Measurements from ENCODE around the gene CPAMD8. TPM values are rescaled to one million over a fixed set of nuclear protein-coding genes. Genes with fewer than 3 reads are reported as not detected.

Gene CPAMD8
- total and polyA plus RNA-seq, 11 donors = 5.2 to 49.5 (median 16.9) TPM

DNA sequence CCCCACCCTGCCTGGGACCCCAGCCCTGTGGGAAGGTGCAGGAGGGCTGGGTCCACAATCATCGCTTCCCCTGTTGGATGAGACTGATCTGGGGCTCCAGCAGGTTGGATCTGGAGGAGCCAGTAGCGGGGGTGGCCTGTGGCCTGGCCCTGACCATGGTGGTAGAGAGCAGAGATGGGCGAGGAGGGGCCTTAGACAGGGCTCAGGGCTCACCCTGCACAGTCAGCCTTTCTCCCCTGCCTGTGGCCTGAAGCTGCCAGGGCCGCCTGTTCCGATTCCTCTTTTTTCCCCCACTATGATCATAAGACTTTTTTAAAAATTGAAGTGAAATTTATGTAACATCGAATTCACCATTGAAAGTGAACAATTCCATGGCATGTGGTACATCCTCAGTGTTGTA, 179.2 kb downstream of the CPAMD8 start:
- TF ChIP-seq, protein P1, sequence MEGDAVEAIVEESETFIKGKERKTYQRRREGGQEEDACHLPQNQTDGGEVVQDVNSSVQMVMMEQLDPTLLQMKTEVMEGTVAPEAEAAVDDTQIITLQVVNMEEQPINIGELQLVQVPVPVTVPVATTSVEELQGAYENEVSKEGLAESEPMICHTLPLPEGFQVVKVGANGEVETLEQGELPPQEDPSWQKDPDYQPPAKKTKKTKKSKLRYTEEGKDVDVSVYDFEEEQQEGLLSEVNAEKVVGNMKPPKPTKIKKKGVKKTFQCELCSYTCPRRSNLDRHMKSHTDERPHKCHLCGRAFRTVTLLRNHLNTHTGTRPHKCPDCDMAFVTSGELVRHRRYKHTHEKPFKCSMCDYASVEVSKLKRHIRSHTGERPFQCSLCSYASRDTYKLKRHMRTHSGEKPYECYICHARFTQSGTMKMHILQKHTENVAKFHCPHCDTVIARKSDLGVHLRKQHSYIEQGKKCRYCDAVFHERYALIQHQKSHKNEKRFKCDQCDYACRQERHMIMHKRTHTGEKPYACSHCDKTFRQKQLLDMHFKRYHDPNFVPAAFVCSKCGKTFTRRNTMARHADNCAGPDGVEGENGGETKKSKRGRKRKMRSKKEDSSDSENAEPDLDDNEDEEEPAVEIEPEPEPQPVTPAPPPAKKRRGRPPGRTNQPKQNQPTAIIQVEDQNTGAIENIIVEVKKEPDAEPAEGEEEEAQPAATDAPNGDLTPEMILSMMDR (IDR thresholded peaks at IDR 0.05) = no peak
- no peak for TF ChIP-seq POLR2A (IDR thresholded peaks at IDR 0.05)
- ATAC-seq (peak in 3 of 4 donors; percentile 35 to 44 (median 39)), DNase-seq (no peak)
- intact Hi-C loops (cut with DNase I) = no loop called here
- WGBS, 4 donors = 92 to 96% (median 94%) methylated on average over 6 of the region's 6 CpGs
- Histone ChIP-seq H3K27ac (peak overlapping the region in 1 of 12 donors; percentile 55), H3K4me1 (peaks cover 0 to 9% (median 0%) of the 10 kb centered on the region in 12 donors), H3K36me3 (peaks cover 2 to 100% (median 98%) of the 10 kb centered on the region in 9 donors), H3K4me3 (no peak overlapping the region), H3K9me3 (no peaks in the 10 kb centered on the region), H3K27me3 (no peaks in the 10 kb centered on the region)

DNA sequence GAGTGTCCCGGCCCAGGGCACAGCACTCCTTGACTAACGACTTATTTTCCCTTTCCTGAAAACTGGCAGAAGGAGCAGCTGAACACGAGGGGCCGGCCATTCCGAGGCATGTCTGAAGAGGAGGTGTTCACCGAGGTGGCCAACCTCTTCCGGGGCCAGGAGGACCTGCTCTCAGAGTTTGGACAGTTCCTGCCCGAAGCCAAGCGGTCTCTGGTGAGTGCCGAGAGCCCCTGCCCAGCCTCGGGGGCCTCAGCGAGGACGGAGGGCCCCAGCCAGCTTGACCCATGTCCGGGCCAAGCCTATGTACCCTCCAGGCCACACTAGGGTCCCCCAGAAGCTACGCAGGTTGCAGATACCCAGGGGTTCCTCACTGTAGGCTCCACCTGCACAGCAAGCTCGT, 179.7 kb downstream of the CPAMD8 start:
- Histone ChIP-seq H3K27ac (peak overlapping the region in 1 of 12 donors; percentile 55), H3K36me3 (peaks cover 2 to 100% (median 98%) of the 10 kb centered on the region in 9 donors), H3K27me3 (no peaks in the 10 kb centered on the region), H3K4me1 (peaks cover 0 to 9% (median 0%) of the 10 kb centered on the region in 12 donors), H3K9me3 (no peaks in the 10 kb centered on the region), H3K4me3 (no peak overlapping the region)
- DNase-seq (no peak), ATAC-seq (no peak)
- TF ChIP-seq, protein P1 (IDR thresholded peaks at IDR 0.05) = no peak
- no peak for TF ChIP-seq POLR2A (IDR thresholded peaks at IDR 0.05)
- WGBS, 4 donors = 94 to 97% (median 96%) methylated on average over 2 to 16 of the region's 16 CpGs
- intact Hi-C loops (cut with DNase I) = no loop called here

Other genes starting within 250 kb of the CPAMD8 start
- gene SIN3B, start 197.4 kb downstream of the CPAMD8 start, total RNA-seq = 10 to 100 TPM; 15.2 to 36.6 (median 24.7) TPM
- gene SIN3B, start 197.4 kb downstream of the CPAMD8 start, polyA plus RNA-seq = 10 to 100 TPM; 18.2 to 20.7 TPM
- gene F2RL3, start 137.8 kb downstream of the CPAMD8 start, total RNA-seq = 1 to 10 TPM in 5 of 9 donors, under 1 TPM in 4; 0.12 to 4.1 (median 1.2) TPM
- 1 to 10 TPM; 1.1 to 4.6 TPM for gene F2RL3, start 137.8 kb downstream of the CPAMD8 start, polyA plus RNA-seq
- gene HAUS8, start 48.6 kb upstream of the CPAMD8 start, total RNA-seq = 1 to 10 TPM; 2.1 to 9.2 (median 4.7) TPM
- gene HAUS8, start 48.6 kb upstream of the CPAMD8 start, polyA plus RNA-seq = 1 to 10 TPM; 4.2 to 5.1 TPM
- 10 to 100 TPM; 24.2 to 89.4 (median 31.3) TPM for gene MYO9B, start 49.0 kb upstream of the CPAMD8 start, total RNA-seq
- 10 to 100 TPM; 26.9 to 39.6 TPM for gene MYO9B, start 49.0 kb upstream of the CPAMD8 start, polyA plus RNA-seq
- gene USE1, start 188.5 kb upstream of the CPAMD8 start, total RNA-seq = 10 to 100 TPM; 22.5 to 34.4 (median 25.8) TPM
- 10 to 100 TPM; 60.6 to 69.6 TPM for gene USE1, start 188.5 kb upstream of the CPAMD8 start, polyA plus RNA-seq
- 10 to 100 TPM in 6 of 9 donors, 1 to 10 TPM in 3; 8.7 to 27.2 (median 16.8) TPM for gene OCEL1, start 199.4 kb upstream of the CPAMD8 start, total RNA-seq
- gene OCEL1, start 199.4 kb upstream of the CPAMD8 start, polyA plus RNA-seq = 10 to 100 TPM; 15.6 to 35.2 TPM
- gene NR2F6, start 219.1 kb upstream of the CPAMD8 start, total RNA-seq = 100 to 1,000 TPM in 2 of 9 donors, 10 to 100 TPM in 7; 34.7 to 117 (median 47.0) TPM
- 10 to 100 TPM; 30.8 to 38.3 TPM for gene NR2F6, start 219.1 kb upstream of the CPAMD8 start, polyA plus RNA-seq
- gene USHBP1, start 237.9 kb upstream of the CPAMD8 start, total RNA-seq = 10 to 100 TPM in 1 of 9 donors, 1 to 10 TPM in 8; 3.7 to 14.6 (median 7.3) TPM
- gene USHBP1, start 237.9 kb upstream of the CPAMD8 start, polyA plus RNA-seq = 10 to 100 TPM; 11.1 to 12.4 TPM
- 10 to 100 TPM; 60.9 to 92.4 (median 75.9) TPM for gene BABAM1, start 240.6 kb upstream of the CPAMD8 start, total RNA-seq
- 10 to 100 TPM; 67.2 to 73.5 TPM for gene BABAM1, start 240.6 kb upstream of the CPAMD8 start, polyA plus RNA-seq

Data from heart left ventricle (tissue), 16 donors.